NB4 (cell line): ENCODE data around the gene H19.

ENCODE experiments used
- DNase-seq: peaks from one replicate; pipeline ENCODE4 v3.0.0; 2010; ENCODE audit warnings: low read depth
- H3K4me3 ChIP-seq: one replicate; pipeline ENCODE4 v1.5.1; 2011; ENCODE audit warnings: mild to moderate bottlenecking, low read depth, low read length, moderate library complexity
- MYC ChIP-seq: IDR thresholded peaks from 2 replicates; pipeline ENCODE4 v1.6.1; 2011; ENCODE audit warnings: low read depth, low read length
- POLR2A ChIP-seq: IDR thresholded peaks from 2 replicates; pipeline ENCODE4 v1.6.1; 2011; ENCODE audit warnings: mild to moderate bottlenecking; ENCODE audit not compliant: insufficient read length; ENCODE audit errors: extremely low read depth
- TF ChIP-seq, protein P1 (sequence below): IDR thresholded peaks from 2 replicates; pipeline ENCODE4 v1.6.1; 2011; ENCODE audit warnings: low read depth, low read length
- TF ChIP-seq, protein P2 (sequence below): IDR thresholded peaks from one replicate; pipeline ENCODE4 v1.5.1; 2012; ENCODE audit warnings: low read depth, low read length

Gene H19

DNA sequence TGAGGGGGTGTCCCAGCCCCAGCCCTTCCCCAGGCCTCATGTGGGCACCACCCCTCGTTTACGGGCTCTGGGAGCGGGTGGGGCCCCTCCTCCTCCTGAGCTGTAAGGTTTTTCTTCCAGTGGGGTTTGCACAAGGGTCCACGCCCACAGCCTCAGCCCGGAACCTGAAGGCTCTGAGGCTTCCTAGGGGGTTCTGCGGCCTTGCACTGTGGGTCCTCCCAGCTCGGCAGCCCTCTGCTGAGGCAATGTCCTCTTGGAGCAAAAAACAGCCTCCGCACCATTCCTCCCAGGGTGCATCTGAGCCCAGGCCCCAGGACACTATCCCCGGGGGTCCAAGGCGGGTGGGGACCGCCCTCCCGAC, 14.1 kb downstream of the H19 start:
- TF ChIP-seq POLR2A: no peak
- H3K4me3 ChIP-seq: no peak overlapping the region
- DNase-seq: peak; percentile 0

DNA sequence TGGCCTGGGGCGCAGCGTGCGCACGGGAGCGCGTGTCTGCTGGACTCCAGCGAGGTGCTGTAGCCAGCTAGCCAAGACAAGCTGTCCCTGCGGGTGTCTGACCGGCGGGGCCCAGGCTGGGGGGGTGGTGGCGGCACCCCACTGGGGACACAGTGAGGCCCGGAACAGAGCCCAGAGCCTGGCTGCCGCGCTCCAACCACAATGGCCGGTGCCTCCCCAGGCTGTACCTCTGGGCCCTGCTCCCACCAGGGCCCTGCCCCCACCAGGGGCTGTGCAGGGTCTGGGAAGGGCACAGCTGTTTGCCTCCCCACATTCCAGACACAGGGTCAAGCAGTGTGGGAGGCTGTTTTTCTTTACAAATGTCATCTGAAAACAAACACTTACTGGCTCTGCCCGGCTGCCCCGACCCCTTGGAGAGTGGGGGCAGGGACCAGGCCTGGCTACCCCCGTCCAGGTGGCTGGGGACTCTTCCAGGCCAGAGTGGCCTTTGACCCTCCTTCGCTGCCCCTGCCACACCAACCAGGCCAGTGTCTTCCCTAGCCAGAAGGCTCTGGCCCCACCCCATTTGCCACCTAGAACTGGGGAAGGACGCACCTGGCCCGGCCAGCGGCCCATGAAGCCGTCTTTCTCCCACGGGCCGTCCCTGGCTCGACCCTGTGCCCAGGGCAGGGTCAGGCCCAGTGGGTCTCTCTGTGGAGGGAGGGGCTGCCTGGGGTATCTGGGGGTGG, 14.6 kb downstream of the H19 start:
- TF ChIP-seq, protein P1, sequence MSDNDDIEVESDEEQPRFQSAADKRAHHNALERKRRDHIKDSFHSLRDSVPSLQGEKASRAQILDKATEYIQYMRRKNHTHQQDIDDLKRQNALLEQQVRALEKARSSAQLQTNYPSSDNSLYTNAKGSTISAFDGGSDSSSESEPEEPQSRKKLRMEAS: no peak
- no peak for TF ChIP-seq MYC
- TF ChIP-seq, protein P2, sequence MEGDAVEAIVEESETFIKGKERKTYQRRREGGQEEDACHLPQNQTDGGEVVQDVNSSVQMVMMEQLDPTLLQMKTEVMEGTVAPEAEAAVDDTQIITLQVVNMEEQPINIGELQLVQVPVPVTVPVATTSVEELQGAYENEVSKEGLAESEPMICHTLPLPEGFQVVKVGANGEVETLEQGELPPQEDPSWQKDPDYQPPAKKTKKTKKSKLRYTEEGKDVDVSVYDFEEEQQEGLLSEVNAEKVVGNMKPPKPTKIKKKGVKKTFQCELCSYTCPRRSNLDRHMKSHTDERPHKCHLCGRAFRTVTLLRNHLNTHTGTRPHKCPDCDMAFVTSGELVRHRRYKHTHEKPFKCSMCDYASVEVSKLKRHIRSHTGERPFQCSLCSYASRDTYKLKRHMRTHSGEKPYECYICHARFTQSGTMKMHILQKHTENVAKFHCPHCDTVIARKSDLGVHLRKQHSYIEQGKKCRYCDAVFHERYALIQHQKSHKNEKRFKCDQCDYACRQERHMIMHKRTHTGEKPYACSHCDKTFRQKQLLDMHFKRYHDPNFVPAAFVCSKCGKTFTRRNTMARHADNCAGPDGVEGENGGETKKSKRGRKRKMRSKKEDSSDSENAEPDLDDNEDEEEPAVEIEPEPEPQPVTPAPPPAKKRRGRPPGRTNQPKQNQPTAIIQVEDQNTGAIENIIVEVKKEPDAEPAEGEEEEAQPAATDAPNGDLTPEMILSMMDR: no peak
- TF ChIP-seq POLR2A: no peak
- no peak for DNase-seq
- H3K4me3 ChIP-seq: no peak overlapping the region

GRCh38 chr11:1979607-1980006, 18.0 kb downstream of the H19 start:
- TF ChIP-seq POLR2A (no peak), MYC (no peak)
- TF ChIP-seq, protein P2: no peak
- TF ChIP-seq, protein P1: no peak
- H3K4me3 ChIP-seq: no peak overlapping the region
- DNase-seq: no peak

DNA sequence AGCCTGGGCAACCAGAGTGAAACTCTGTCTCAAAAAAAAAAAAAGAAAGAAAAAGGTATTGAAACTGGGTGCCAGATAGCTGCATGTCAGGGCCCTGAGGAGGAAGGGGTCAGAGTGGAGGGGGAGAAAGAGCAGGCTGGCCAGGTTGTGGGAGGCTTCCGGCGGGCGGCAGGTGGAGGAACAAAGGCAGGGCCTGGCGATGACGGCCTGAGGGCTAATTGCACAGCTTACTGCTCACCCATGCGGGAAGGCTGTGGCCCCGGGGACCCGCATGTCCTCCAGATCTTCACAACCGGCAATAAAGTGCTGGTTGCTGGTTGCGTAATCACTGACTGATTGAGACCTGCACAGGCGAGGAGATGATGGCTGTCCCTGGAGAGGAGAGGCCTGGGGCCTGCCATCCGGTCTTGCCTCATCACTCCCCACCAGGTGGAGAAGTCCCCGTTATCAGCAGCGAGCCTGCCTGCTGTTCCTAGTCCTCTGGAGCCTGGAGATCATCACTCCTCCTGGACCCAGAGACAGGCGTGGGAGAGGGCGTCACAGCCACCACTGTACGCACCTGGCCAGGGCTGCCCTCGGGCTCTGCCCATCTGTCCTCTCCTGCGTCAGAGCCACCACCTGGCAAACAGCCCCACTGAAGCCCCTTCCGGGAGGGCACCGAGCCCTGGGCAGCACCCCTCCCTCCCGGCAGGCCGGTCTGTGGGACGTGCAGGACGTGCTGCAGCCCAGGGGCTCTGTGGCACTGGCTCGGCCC, 18.7 kb downstream of the H19 start:
- no peak overlapping the region for H3K4me3 ChIP-seq
- DNase-seq: no peak
- TF ChIP-seq, protein P2: no peak
- TF ChIP-seq POLR2A: no peak

- DNase-seq: no peak
- no peak for TF ChIP-seq POLR2A
- TF ChIP-seq, protein P2: no peak
- TF ChIP-seq, protein P1: no peak
- no peak overlapping the region for H3K4me3 ChIP-seq
Measured at GRCh38 chr11:1975185-1975584, 22.5 kb downstream of the H19 start.

DNA sequence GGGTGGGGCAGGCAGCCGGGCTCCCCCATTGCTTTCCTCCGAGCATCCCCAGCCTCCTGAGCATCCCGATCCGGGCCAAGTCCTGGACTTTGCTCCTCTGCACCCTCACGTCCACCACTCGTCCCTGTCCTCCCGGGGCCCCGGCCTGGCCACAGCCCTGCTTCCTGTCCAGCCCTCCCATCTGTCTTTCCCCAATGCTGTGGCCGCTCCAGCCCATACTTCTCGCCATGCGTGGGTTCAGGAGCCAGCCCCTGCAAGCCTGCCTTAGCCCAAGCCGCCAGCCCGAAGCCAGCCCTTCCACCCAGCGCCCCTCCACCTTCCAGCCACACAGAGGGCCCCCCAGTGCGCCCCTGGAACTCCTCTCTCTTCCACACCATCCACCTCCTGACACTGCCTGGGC, 26.7 kb downstream of the H19 start:
- no peak overlapping the region for H3K4me3 ChIP-seq
- TF ChIP-seq, protein P1: no peak
- TF ChIP-seq POLR2A (no peak), MYC (no peak)
- TF ChIP-seq, protein P2: no peak
- DNase-seq: no peak
